Prostate gland (tissue), 2 donors: ENCODE measurements around the gene RNU5B-1. TPM values are rescaled to one million over a fixed set of nuclear protein-coding genes. Genes with fewer than 3 reads are reported as not detected.

Source experiments
- DNase-seq: peaks from one replicate; pipeline ENCODE4 v3.0.0-alpha.2; 2019; ENCODE audit warnings: low spot score
- H3K27ac ChIP-seq, 2 donors: fragments of 200-600 bp; sonication (generic); 2 replicates each; pipeline ENCODE4 v1.5.1; 2017 to 2019
- H3K27me3 ChIP-seq: fragments of 200-600 bp; sonication (generic); replicated peaks from 2 replicates; pipeline ENCODE4 v1.5.1; 2019; ENCODE audit not compliant: insufficient read depth
- H3K36me3 ChIP-seq, 2 donors: fragments of 200-600 bp; sonication (generic); 1 replicate in 1 of 2; 2 replicates in 1 of 2; pipeline versions ENCODE4 v1.5.1 to v1.8.1; 2017 to 2019
- H3K4me1 ChIP-seq: fragments of 200-600 bp; sonication (generic); replicated peaks from 2 replicates; pipeline ENCODE4 v1.5.1; 2019
- H3K4me3 ChIP-seq, 2 donors: fragments of 200-600 bp; sonication (generic); 2 replicates each; pipeline ENCODE4 v1.5.1; 2017 to 2019
- H3K9me3 ChIP-seq: fragments of 200-600 bp; sonication (generic); 2 replicates; pipeline ENCODE4 v1.5.1; 2017
- POLR2A ChIP-seq: fragments of 450-650 bp; IDR thresholded peaks from one replicate; pipeline ENCODE4 v1.6.1; 2016; ENCODE audit warnings: antibody characterized with exemption, mild to moderate bottlenecking
- POLR2AphosphoS5 ChIP-seq: sonication (generic); formaldehyde crosslinking; IDR thresholded peaks from one replicate; pipeline ENCODE4 v1.6.1; 2017; ENCODE audit warnings: antibody characterized with exemption
- WGBS: methylation state at CpG from one replicate; pipeline ENCODE4 v1.1.5; 2018; 5-methylcytosine and 5-hydroxymethylcytosine counted together
- intact Hi-C: fragments of 100-400 bp; cut with DNase I; formaldehyde crosslinking; loops from one replicate; pipeline ENCODE4 v1.14.2; 2022
- total RNA-seq, 2 donors: library from RNA; depleted of rRNA; stranded (reverse); fragments of >200 nt; gene quantifications; one replicate each; pipeline ENCODE4 v1.1.0, GENCODE V29; 2016
- TF ChIP-seq, protein P1 (sequence below), 4 experiments: fragments of 200-600 bp in 2 of 4; fragments of 450-650 bp in 2 of 4; sonication (generic) in 2 of 4; IDR thresholded peaks; 1 replicate in 3 of 4; 2 replicates in 1 of 4; pipeline ENCODE4 v1.5.1; 2016 to 2019; ENCODE audit warnings: antibody characterized with exemption in 4 of 4, mild to moderate bottlenecking in 2 of 4, moderate library complexity in 2 of 4

RNU5B-1 gene
- total RNA-seq, 2 donors from 2014 or later: not detected

DNA sequence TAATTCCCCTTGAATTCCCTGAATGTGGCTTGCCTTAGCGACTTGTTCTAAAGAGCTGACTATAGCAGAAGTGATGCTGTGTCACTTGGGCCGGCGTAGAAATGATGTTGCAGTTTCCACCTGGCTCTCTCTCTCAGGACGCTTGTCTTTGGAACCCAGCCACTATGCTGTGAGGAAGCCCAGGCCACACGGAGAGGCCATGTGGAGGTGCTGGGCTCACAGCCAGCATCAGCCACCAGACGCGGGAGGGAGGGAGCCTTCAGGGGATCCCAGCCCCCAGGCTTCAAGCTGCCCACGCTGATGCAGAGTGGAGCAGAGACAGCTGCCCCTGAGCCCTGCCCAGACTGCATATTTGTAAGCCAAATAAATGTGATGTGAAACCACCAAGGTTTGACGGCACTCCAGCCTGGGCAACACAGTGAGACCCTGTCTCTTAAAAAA lies 18.6 kb downstream of the RNU5B-1 start:
- Histone ChIP-seq H3K4me1 (no peaks in the 10 kb centered on the region), H3K27me3 (no peaks in the 10 kb centered on the region), H3K4me3 (no peak overlapping the region), H3K9me3 (no peaks in the 10 kb centered on the region), H3K27ac (no peak overlapping the region), H3K36me3 (no peaks in the 10 kb centered on the region)
- intact Hi-C loops: no loop called here
- no peak for TF ChIP-seq POLR2A
- TF ChIP-seq, protein P1, sequence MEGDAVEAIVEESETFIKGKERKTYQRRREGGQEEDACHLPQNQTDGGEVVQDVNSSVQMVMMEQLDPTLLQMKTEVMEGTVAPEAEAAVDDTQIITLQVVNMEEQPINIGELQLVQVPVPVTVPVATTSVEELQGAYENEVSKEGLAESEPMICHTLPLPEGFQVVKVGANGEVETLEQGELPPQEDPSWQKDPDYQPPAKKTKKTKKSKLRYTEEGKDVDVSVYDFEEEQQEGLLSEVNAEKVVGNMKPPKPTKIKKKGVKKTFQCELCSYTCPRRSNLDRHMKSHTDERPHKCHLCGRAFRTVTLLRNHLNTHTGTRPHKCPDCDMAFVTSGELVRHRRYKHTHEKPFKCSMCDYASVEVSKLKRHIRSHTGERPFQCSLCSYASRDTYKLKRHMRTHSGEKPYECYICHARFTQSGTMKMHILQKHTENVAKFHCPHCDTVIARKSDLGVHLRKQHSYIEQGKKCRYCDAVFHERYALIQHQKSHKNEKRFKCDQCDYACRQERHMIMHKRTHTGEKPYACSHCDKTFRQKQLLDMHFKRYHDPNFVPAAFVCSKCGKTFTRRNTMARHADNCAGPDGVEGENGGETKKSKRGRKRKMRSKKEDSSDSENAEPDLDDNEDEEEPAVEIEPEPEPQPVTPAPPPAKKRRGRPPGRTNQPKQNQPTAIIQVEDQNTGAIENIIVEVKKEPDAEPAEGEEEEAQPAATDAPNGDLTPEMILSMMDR (IDR thresholded peaks at IDR 0.05): no peak
- no peak for TF ChIP-seq POLR2AphosphoS5
- 15% methylated on average over 9 of the region's 9 CpGs for WGBS
- DNase-seq: no peak

DNA sequence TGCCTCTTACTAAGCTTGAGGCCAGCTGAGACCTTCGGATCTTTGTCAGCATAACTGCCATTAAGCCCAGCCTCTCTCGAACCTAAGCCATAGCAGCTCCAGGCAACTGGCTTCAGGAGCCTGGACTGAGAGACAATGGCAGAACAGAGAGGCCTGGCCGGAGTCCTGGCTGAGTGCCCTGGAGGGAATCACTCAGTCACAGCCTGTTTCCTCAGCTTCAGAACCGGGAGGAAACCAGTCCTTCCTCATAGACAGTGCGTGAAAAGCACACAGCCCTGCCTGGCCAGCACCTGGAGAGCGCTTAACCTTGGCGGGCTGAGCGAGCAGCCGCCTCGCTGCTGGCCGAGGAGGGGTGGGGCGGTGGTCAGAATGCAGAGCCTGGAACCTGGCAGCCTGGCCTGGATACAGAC lies 21.6 kb downstream of the RNU5B-1 start:
- no peak overlapping the region for H3K4me3 ChIP-seq
- H3K36me3 ChIP-seq: no peaks in the 10 kb centered on the region
- intact Hi-C loops: no loop called here
- 35% methylated on average over 11 of the region's 12 CpGs for WGBS
- TF ChIP-seq, protein P1 (IDR thresholded peaks at IDR 0.05): no peak
- TF ChIP-seq POLR2A (no peak), POLR2AphosphoS5 (no peak)
- no peaks in the 10 kb centered on the region for H3K4me1 ChIP-seq
- DNase-seq: no peak
- no peaks in the 10 kb centered on the region for H3K9me3 ChIP-seq
- no peaks in the 10 kb centered on the region for H3K27me3 ChIP-seq
- no peak overlapping the region for H3K27ac ChIP-seq

- intact Hi-C loops: no loop called here
- WGBS: 86% methylated on average over 2 of the region's 2 CpGs
- no peaks in the 10 kb centered on the region for H3K36me3 ChIP-seq
- no peaks in the 10 kb centered on the region for H3K4me1 ChIP-seq
- no peak overlapping the region for H3K4me3 ChIP-seq
- H3K9me3 ChIP-seq: no peaks in the 10 kb centered on the region
- no peak for TF ChIP-seq POLR2A
- TF ChIP-seq, protein P1 (IDR thresholded peaks at IDR 0.05): no peak
- no peak for TF ChIP-seq POLR2AphosphoS5
- H3K27me3 ChIP-seq: no peaks in the 10 kb centered on the region
- H3K27ac ChIP-seq: no peak overlapping the region
- DNase-seq: no peak
These were observed 22.3 kb downstream of the RNU5B-1 start for GRCh38 chr15:65326818-65327217.

DNA sequence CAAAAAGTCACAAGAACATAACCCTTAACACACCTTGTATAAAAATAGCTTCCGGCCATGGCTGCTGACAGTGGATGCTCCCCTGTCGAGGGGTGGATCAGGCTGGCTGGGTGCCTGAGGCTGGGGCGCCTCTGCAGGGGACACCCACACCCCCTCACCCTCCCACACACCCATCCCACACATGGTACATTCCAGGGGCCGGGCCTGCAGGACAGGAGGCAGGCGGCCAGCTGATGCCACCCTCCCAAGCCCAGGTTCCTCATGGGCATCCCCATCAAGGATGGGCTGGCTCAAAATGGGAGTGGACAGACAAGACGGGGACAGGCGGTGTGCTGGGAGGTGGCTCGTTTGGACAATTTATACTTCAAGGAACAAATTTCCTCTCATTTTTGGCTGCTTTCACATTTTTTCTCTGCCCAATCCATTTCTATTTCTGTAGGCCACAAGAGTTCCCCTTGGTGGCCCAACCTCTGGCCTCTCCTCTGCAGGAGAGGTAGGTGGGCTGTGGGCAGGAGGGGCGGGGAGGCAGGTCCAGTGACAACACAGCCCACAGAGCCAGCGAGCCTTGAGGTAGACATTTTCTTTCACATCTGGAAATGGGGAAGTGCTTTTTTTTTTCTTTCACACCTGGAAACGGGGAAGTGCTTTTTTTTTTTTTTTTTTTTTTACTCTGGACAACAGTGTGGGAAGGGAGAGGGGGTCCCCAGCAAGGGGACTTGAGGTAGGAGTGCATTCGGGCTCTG lies 23.3 kb downstream of the RNU5B-1 start:
- TF ChIP-seq POLR2A: no peak
- intact Hi-C loops: no loop called here
- H3K27me3 ChIP-seq: no peaks in the 10 kb centered on the region
- H3K36me3 ChIP-seq: no peaks in the 10 kb centered on the region
- no peaks in the 10 kb centered on the region for H3K9me3 ChIP-seq
- H3K4me3 ChIP-seq: no peak overlapping the region
- 83% methylated on average over 12 of the region's 12 CpGs for WGBS
- DNase-seq: no peak
- no peak overlapping the region for H3K27ac ChIP-seq
- no peaks in the 10 kb centered on the region for H3K4me1 ChIP-seq

DNA sequence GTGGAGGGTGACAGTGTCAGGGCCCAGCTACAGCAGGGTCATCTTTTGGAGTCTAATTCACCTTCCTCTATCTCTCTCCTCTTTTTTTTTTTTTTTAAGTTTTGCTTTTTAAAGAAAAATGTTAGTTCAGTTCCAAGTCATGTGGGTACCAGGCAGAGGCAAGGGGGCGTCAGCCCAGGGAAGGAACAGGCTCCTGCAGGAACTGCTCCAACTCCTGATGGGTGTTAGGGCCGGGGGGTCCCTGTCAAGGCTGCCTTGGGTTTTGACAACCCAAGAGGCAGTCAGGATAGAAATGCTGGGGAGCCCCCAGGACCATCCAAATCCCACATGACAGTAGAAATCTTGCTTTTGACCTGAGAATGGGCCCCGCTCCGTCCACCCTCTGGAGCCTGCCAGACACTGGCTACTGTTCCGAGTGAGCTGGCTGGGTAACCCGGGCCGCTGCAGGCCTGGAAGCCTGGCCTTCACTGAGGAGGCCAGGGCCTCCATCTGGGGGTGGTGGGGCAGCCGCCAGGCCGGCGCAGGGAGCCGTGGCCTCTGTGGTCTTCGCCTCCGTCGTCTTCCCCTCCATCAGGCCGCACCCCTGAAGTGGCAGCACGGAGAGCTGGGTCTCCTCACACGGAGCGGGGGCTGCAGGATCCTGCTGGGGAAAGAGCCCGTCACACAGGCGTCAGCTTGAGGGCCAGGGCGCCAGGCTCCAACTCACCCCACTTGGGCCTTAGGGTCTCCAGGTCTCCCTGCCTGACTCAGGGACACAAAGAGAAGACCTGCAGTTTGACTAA lies 24.2 kb downstream of the RNU5B-1 start:
- intact Hi-C loops: no loop called here
- no peak for DNase-seq
- Histone ChIP-seq H3K4me3 (no peak overlapping the region), H3K27ac (no peak overlapping the region), H3K4me1 (no peaks in the 10 kb centered on the region), H3K27me3 (no peaks in the 10 kb centered on the region), H3K36me3 (no peaks in the 10 kb centered on the region), H3K9me3 (no peaks in the 10 kb centered on the region)
- 93% methylated on average over 19 of the region's 21 CpGs for WGBS
- TF ChIP-seq, protein P1 (IDR thresholded peaks at IDR 0.05): no peak
- no peak for TF ChIP-seq POLR2A
- TF ChIP-seq POLR2AphosphoS5: no peak
